ENCODE results near the gene KCTD5.

DNA sequence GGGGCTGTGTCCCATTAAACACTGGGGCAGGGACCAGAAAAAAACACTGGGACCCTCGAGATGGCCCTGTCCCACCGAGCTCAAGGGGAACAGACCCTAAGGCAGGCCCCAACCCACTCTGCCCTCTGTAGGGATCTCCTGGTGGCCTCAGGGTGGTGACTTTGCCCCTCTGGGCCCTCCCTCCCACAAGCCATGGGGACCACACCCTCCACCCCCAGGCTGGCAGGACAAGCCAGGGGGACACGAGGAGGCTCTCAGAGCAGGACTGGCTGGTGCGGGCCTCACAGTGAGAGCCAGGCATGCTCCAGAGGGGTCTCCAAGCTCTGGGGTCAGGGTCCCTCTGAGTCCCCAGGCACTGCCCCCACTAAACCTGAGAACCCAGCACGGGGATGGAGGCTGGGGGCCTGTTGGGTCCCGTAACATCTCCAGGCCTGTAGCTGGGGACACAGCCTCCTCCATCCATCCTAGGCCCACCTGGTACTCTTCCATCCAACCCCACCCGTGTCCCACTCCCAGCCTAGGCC is 55.6 kb downstream of the KCTD5 start:
- TF ChIP-seq CREM (IDR thresholded peaks at IDR 0.05; ENCODE audit: low read depth) (no peak), POLR2A (IDR thresholded peaks at IDR 0.05; ENCODE audit: low read depth, low read length) (no peak)

All from GM12878 (cell line).